Measurements from ENCODE around the gene TSPEAR. TPM values are rescaled to one million over a fixed set of nuclear protein-coding genes. Genes with fewer than 3 reads are reported as not detected.
"Not testable (repeated sequence)": the region's sequence is repeated elsewhere in the genome, so short reads cannot be mapped to it uniquely, and the experiment has no call there.

The TSPEAR gene
- total RNA-seq, 1 donor from 2014 or later = not detected

GRCh38 chr21:44558695-44559094 lies 152.7 kb downstream of the TSPEAR start, which contains the start of gene KRTAP10-3:
Gene KRTAP10-3, minus strand, starts transcription at chr21:44558795. Its CDS starts 80 bp downstream, at chr21:44558715.
- no peak for DNase-seq
- H3K27me3 Mint-ChIP-seq (ENCODE audit: unreplicated experiment) = peaks cover 9% of the 10 kb centered on the region
- TF ChIP-seq CTCF (IDR thresholded peaks at IDR 0.05; ENCODE audit: partially characterized antibody, unreplicated experiment) = no peak
- peaks cover 7% of the 10 kb centered on the region for H3K4me1 Mint-ChIP-seq (ENCODE audit: low read depth, unreplicated experiment)
- H3K36me3 Mint-ChIP-seq (ENCODE audit: unreplicated experiment) = peaks cover 9% of the 10 kb centered on the region
- peak within 1 kb of the TSS; percentile 71 for H3K27ac Mint-ChIP-seq (ENCODE audit: unreplicated experiment)
- no peak within 1 kb of the TSS for H3K4me3 Mint-ChIP-seq (ENCODE audit: unreplicated experiment)
- peaks cover 12% of the 10 kb centered on the region for H3K9me3 Mint-ChIP-seq (ENCODE audit: unreplicated experiment)

- not testable (repeated sequence) for H3K27me3 Mint-ChIP-seq (ENCODE audit: unreplicated experiment); DNase-seq; H3K4me1 Mint-ChIP-seq (ENCODE audit: low read depth, unreplicated experiment); H3K4me3 Mint-ChIP-seq (ENCODE audit: unreplicated experiment); H3K36me3 Mint-ChIP-seq (ENCODE audit: unreplicated experiment)
- H3K9me3 Mint-ChIP-seq (ENCODE audit: unreplicated experiment) = peaks cover 12% of the 10 kb centered on the region
- H3K27ac Mint-ChIP-seq (ENCODE audit: unreplicated experiment) = peak overlapping the region; percentile 29
Observed at GRCh38 chr21:44558329-44558675, 153.1 kb downstream of the TSPEAR start.

- Mint-ChIP-seq H3K4me3 (ENCODE audit: unreplicated experiment) (no peak overlapping the region), H3K9me3 (ENCODE audit: unreplicated experiment) (peaks cover 12% of the 10 kb centered on the region), H3K27me3 (ENCODE audit: unreplicated experiment) (peaks cover 10% of the 10 kb centered on the region), H3K4me1 (ENCODE audit: low read depth, unreplicated experiment) (peaks cover 7% of the 10 kb centered on the region), H3K27ac (ENCODE audit: unreplicated experiment) (peak overlapping the region; percentile 71), H3K36me3 (ENCODE audit: unreplicated experiment) (peaks cover 9% of the 10 kb centered on the region)
- DNase-seq = no peak
- TF ChIP-seq CTCF (IDR thresholded peaks at IDR 0.05; ENCODE audit: partially characterized antibody, unreplicated experiment) = no peak
Observed at GRCh38 chr21:44557491-44558328, 153.7 kb downstream of the TSPEAR start.

GRCh38 chr21:44556879-44557278 lies 154.5 kb downstream of the TSPEAR start:
- Mint-ChIP-seq H3K27ac (ENCODE audit: unreplicated experiment) (no peak overlapping the region), H3K4me1 (ENCODE audit: low read depth, unreplicated experiment) (peaks cover 7% of the 10 kb centered on the region)
- no peak for DNase-seq

DNA sequence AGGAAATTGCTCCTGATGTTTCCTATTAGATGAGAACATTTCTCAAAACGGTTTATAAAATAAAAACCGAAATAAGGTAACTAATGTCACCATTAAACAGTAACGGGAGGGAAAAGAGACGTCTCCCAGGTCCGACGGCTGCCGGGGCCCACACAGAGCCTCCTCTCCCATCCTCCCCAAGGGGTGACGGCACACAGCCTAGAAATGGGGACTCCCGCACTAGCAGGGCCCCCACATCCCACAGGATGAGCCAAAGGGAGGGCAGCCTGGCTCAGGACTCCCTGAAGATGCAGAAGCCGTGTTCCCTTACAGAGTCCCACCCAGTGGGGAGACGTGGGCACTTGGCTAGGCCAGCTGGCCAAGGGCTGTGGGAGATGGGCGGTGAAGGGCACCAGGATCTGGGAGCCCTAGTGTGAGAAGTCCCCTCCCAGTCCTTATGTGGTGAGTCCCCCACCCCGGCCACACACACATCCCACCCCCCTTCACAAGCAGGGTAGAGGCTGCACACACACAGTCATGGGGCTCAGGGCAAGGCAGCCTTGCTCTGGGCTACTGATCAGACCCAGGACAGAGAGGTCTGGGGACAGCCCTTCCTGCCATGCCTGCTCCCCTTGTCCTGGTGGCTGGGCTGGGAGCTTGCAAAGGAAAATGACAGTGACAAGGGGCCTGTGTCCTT lies 156.0 kb downstream of the TSPEAR start:
- H3K27ac Mint-ChIP-seq (ENCODE audit: unreplicated experiment) = no peak overlapping the region
- peaks cover 16% of the 10 kb centered on the region for H3K9me3 Mint-ChIP-seq (ENCODE audit: unreplicated experiment)

More at GRCh38 chr21:44556879-44557278, 154.5 kb downstream of the TSPEAR start:
- Mint-ChIP-seq H3K36me3 (ENCODE audit: unreplicated experiment) (peaks cover 9% of the 10 kb centered on the region), H3K9me3 (ENCODE audit: unreplicated experiment) (peaks cover 12% of the 10 kb centered on the region), H3K27me3 (ENCODE audit: unreplicated experiment) (peaks cover 11% of the 10 kb centered on the region), H3K4me3 (ENCODE audit: unreplicated experiment) (no peak overlapping the region)
- no peak for TF ChIP-seq CTCF (IDR thresholded peaks at IDR 0.05; ENCODE audit: partially characterized antibody, unreplicated experiment)

More for the DNA sequence above, 156.0 kb downstream of the TSPEAR start:
- peaks cover 12% of the 10 kb centered on the region for H3K4me1 Mint-ChIP-seq (ENCODE audit: low read depth, unreplicated experiment)
- no peak for TF ChIP-seq CTCF (IDR thresholded peaks at IDR 0.05; ENCODE audit: partially characterized antibody, unreplicated experiment)
- no peak overlapping the region for H3K4me3 Mint-ChIP-seq (ENCODE audit: unreplicated experiment)
- DNase-seq = no peak
- H3K36me3 Mint-ChIP-seq (ENCODE audit: unreplicated experiment) = peaks cover 9% of the 10 kb centered on the region
- H3K27me3 Mint-ChIP-seq (ENCODE audit: unreplicated experiment) = peaks cover 22% of the 10 kb centered on the region
